ENCODE data around the gene TMEM244. TPM values are rescaled to one million over a fixed set of nuclear protein-coding genes. Genes with fewer than 3 reads are reported as not detected.

The TMEM244 gene
- total and polyA plus RNA-seq, 2 donors (not counting 3 experiments of a cell fraction or from before 2014, with no cell fraction given): not detected

GRCh38 chr6:129817332-129817731, 43.8 kb downstream of the TMEM244 start:
- FAIRE-seq: no peak
- Histone ChIP-seq H3K9ac (replicated peaks; ENCODE audit: extremely low read depth, insufficient read depth, low read length) (no peak overlapping the region), H4K20me1 (replicated peaks; ENCODE audit: control insufficient read depth, extremely low read depth, insufficient read depth, low read length) (no peaks in the 10 kb centered on the region), H3K4me3 (replicated peaks in 1 of 3; ENCODE audit: insufficient read depth in 1 of 3, low read depth in 1 of 3, low read length in 3 of 3) (no peak overlapping the region), H3K4me1 (ENCODE audit: control insufficient read depth, extremely low read depth, insufficient read depth, low read length) (no peaks in the 10 kb centered on the region), H2AFZ (ENCODE audit: low read depth, low read length) (no peak overlapping the region), H3K79me2 (ENCODE audit: control insufficient read depth, insufficient read depth, low read length) (no peaks in the 10 kb centered on the region), H3K27ac (ENCODE audit: insufficient read depth, low read depth, low read length) (no peak overlapping the region), H3K36me3 (ENCODE audit: control insufficient read depth in 2 of 2, extremely low read depth in 1 of 2, insufficient read depth in 2 of 2, low read length in 2 of 2) (no peaks in the 10 kb centered on the region), H3K4me2 (ENCODE audit: insufficient read depth, low read length) (no peak overlapping the region), H3K9me1 (replicated peaks; ENCODE audit: control insufficient read depth, extremely low read depth, insufficient read depth, low read length) (no peaks in the 10 kb centered on the region), H3K27me3 (ENCODE audit: control insufficient read depth in 2 of 2, insufficient read depth in 2 of 2, low read length in 2 of 2) (peaks cover 2 to 12% of the 10 kb centered on the region in 2 experiments), H3K9me3 (replicated peaks; ENCODE audit: control insufficient read depth, insufficient read depth, low read length) (no peaks in the 10 kb centered on the region)
- TF ChIP-seq, protein P1, sequence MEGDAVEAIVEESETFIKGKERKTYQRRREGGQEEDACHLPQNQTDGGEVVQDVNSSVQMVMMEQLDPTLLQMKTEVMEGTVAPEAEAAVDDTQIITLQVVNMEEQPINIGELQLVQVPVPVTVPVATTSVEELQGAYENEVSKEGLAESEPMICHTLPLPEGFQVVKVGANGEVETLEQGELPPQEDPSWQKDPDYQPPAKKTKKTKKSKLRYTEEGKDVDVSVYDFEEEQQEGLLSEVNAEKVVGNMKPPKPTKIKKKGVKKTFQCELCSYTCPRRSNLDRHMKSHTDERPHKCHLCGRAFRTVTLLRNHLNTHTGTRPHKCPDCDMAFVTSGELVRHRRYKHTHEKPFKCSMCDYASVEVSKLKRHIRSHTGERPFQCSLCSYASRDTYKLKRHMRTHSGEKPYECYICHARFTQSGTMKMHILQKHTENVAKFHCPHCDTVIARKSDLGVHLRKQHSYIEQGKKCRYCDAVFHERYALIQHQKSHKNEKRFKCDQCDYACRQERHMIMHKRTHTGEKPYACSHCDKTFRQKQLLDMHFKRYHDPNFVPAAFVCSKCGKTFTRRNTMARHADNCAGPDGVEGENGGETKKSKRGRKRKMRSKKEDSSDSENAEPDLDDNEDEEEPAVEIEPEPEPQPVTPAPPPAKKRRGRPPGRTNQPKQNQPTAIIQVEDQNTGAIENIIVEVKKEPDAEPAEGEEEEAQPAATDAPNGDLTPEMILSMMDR (IDR thresholded peaks at IDR 0.05; ENCODE audit: extremely low read depth in 1 of 2, insufficient read depth in 1 of 2, low read depth in 1 of 2, low read length in 2 of 2): no peak
- TF ChIP-seq GATA2 (IDR thresholded peaks at IDR 0.05; ENCODE audit: insufficient read depth, insufficient read length, low read depth, low read length) (no peak), POLR2AphosphoS5 (IDR thresholded peaks at IDR 0.05; ENCODE audit: insufficient read depth, low read depth, low read length) (no peak), MAX (IDR thresholded peaks at IDR 0.05; ENCODE audit: insufficient read depth, insufficient read length) (no peak), JUN (IDR thresholded peaks at IDR 0.05; ENCODE audit: borderline replicate concordance, insufficient read depth, insufficient read length, low read depth) (no peak), EZH2 (IDR thresholded peaks at IDR 0.05; ENCODE audit: borderline replicate concordance, low read depth, low read length, severe bottlenecking) (no peak), FOS (IDR thresholded peaks at IDR 0.05; ENCODE audit: borderline replicate concordance, insufficient read depth, low read length) (no peak), POLR2A (IDR thresholded peaks at IDR 0.05; ENCODE audit: low read depth, low read length) (no peak)
- no peak for DNase-seq (ENCODE audit: low read depth, low spot score)
- BruUV-seq (replicated peaks): no TSS peak
- ChIA-PET POLR2A (no interaction called here), CTCF (interaction anchor here (1.3 kb wide), 1 partner anchor 42 kb away, joined by 3 read pairs; no protein-coding TSS in a partner anchor)
- intact Hi-C loops (cut with micrococcal nuclease): no loop called here
- dilution Hi-C loops (cut with MboI; ENCODE audit: extremely low pct_ligation_motif_present, low sequenced_read_pairs): no loop called here

All from endothelial cell of umbilical vein (primary cell).